Left renal cortex interstitium (tissue), 4 donors: ENCODE measurements around the gene CDKN2D. TPM values are rescaled to one million over a fixed set of nuclear protein-coding genes. Genes with fewer than 3 reads are reported as not detected.
"Not testable (repeated sequence)": the region's sequence is repeated elsewhere in the genome, so short reads cannot be mapped to it uniquely, and the experiment has no call there.

Experiments used
- DNase-seq, 4 donors: peaks; one replicate each; pipeline ENCODE4 v3.0.0-alpha.2; 2013; ENCODE audit warnings: low read depth in 4 of 4, low spot score in 2 of 4, missing footprints in 1 of 4
- polyA plus RNA-seq, 4 donors: library from polyadenylated mRNA; unstranded; fragments of 120-200 nt; gene quantifications; one replicate each; pipeline ENCODE4 v1.2.1, GENCODE V29; 2013; ENCODE audit not compliant: insufficient read length in 4 of 4

The CDKN2D gene
- polyA plus RNA-seq, 4 donors, result 9.3 to 12.5 (median 10.8) TPM

DNA sequence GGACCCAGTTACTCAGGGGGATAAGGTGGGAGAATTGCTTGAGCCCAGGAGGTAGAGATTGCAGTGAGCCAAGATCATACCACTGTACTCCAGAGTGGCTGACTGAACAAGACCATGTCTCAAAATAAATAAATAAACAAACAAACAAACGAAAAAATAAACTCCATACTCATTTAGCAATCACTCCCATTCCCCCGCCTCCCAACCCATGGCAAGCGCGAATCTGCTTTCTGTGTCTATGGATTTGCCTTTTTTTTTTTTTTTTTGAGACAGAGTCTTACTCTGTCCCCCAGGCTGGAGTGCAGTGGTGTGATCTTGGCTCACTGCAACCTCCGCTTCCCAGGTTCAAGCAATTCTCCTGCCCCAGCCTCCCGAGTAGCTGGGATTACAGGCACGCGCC lies 41.9 kb downstream of the CDKN2D start:
- not testable (repeated sequence) for DNase-seq

DNA sequence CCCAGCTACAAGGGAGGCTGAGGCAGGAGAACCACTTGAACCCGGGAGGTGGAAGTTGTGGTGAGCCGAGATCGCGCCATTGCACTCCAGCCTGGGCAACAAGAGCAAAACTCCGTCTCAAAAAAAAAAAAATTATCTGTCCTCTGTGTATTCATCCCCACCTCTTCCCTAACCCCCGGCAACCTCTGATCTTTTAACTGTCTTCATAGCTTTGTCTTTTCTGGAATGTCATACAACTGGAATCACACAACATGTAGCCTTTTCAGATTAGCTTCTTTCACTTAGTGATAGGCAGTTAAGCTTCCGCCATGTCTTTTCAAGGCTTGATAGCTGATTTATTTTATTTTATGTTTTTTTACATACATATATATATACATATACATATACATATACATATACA lies 43.1 kb downstream of the CDKN2D start:
- no peak for DNase-seq

DNA sequence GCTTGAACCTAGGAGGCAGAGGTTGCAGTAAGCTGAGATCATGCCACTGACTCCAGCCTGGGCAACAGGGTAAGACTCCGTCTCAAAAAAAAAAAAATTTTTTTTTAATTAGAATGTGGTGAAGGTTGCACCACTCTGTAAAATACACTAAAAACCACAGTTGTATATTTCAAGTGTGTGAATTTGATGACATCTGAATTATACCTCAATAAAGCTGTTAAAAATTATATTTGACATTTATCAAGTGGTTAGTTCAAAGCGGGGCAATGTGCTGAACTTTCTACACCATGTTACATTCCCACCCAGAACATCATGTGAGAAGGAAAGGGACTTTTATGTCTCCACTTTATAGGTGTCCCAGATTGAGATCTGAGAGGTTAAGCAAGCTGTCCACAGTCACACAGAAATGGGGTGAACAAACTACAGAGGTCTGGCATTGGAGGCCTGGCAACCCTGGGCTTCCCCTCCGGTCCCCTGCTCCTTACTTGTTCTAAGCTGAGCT lies 45.6 kb downstream of the CDKN2D start:
- no peak for DNase-seq

DNA sequence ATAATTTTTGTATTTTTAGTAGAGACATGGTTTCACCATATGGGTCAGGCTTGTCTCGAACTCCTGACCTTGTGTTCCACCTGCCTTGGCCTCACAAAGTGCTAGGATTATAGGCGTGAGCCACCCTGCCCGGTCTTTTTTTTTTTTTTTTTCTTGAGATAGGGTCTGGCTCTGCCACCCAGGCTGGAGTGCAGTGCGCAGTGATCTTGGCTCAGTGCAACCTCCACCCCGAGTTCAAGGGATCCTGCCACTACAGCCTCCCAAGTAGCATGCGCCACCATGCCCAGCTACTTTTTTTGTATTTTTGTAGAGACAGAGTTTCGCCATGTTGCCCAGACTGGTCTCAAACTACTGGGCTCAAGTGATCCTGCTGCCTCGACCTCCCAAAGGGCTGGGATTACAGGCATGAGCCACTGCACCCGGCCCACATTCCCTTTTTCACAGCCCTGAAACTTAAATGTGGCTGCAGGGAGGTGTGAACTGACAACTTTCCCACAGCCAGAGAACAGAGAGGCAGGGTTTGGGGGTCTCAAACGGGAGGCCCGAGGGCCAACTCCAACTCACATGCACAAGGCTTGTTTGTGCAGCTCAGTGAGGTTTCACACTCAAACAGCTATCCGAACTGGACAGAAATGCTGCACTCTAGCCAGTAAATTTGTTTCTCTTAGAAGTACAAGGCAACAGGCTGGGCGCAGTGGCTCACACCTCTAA lies 47.2 kb downstream of the CDKN2D start:
- no peak for DNase-seq

DNA sequence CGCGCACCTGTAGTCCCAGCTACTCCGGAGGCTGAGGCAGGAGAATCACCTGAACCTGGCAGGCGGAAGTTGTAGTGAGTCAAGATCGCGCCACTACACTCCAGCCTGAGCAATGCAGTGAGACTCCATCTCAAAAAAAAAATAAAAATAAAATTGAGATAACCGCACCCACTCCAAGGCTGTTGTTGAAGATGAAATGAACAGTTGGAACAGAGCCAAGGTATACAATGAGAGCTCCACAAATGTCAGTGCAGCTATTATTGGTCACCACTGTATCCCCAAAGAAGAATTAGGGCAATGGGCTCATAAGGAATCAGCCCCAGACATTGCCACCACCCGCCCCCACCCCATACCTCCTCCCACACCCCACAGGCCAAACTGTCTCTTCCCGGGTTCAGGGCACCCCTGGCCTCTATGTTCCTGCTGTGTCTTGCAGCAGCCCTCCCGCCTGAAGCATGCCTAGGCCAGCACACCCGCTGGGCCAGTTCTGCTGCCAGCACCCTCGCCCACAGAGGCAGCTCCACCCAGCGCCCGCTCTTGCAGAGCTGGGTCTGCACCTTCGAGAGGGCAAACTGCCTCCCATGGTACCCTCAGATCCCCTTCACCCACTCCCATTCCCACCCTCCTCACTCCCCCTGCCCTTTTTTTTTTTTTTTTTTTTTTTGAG lies 48.0 kb downstream of the CDKN2D start:
- no peak for DNase-seq

DNA sequence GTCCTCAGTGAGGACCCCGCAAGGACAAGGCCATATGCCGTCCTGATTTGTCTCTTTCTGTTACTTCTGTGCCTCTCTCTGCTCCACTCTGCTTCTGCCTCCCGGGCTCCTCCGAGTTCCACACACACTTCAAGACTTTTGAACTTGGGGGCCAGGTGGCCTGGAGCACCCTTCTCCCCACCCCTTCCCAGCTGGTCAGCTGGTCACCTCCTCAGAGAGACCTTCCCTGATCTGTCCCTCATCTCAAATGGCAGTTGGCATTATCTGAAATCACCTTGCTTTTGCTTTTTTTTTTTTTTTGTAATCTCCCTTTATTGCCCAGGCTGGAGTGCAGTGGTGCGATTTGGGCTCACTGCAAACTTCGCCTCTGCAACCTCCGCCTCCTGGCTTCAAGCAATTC lies 49.4 kb downstream of the CDKN2D start:
- no peak for DNase-seq

DNA sequence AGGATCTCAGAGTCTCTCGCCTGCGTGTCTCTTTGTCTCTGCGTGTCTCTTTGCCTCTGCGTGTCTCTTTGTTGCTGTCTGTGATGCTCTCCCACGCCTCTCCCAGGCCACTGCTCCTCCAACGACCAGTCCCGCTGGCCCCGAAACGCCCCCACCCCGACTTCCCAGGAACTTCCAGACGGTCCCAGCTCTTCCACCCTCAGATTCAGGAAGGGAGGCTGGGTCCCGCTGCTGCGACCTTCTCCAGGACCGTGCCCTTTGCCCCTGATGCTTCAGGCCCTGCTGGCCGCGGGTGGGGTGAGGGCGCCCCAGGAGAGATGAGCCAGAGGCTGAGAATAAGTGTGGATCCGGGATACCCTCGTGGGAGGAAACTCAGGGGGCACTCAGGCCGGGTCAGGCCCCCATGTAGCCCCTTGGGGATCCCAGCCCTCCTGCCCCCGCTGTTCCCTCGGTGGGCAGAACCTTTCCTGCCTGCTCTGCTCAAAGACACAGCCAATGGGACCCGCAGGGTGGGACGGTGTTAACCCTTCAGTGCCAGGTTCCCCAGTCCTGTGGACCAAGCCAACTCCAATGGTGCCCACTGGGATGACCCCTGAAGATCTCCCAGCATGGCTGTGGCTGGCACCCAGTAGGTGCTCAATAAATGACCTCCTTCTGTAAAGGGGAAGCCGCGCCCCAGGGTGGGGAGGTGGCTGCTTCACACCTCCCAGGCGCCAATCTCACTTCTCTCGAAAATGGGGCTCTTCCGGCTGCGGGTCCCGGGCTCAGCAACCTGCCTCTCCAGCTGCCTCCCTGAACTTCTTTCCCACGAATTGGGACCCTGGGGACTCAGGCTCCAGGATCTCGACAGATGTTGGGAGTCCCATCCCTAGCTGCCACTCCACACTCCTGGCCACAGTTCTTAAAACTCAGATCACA lies 50.1 kb downstream of the CDKN2D start:
- no peak for DNase-seq

DNA sequence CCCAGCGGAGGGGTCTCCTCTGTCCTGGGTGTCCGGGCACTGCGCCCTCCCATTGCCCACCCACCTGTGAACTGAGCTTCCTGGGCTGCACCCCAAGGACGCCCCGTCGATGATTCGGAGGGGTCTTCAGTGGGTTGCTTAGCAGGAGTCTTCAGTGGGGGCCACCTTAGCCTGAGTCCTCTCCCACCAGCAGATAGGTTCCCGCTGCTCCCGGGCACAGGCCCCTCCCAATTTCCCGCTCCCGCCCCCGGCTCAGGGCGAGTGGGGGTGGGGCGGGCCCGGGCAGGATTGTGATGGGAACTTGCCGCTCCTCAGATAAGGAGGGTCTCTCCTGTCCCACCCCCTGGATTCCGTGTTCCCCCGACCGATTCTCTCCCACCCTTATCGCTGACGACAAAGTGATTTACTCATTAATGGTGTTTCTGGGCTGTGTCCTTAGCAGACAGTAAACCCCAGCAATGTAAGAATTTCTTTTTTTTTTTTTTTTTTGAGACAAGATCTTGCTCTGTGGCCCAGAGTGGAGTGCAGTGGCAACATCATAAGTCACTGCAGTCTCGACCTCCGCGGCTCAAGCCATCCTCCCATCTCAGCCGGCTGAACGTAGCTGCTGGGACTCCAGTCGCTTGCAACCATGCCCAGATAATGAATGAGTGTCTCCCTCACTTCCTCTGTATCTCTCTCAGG lies 50.9 kb downstream of the CDKN2D start:
- DNase-seq, result no peak

DNA sequence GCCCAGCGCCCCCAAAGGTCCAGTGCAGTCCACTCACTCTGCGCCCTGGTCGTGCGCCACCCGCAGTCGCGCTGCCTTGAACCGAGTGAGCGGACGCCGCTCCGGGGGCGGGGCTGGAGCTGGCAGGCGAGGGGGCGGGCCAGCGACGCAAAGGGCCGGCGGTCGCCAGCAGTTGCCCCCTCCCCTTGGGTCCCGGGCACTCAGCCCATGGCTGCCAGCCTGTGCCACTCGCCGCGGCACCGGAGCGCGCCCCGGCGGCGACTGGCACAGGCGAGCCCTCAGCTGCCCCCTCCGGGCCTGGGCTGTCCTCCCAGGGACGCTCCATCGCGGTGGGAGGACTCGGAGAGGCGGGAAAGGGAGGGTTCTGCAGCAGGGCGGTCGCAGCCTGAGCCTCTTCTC lies 51.4 kb downstream of the CDKN2D start, which contains the start of gene S1PR5:
Gene S1PR5, minus strand, starts transcription at position 87 of the 399 bp plus-strand sequence. CDS start 2,436 bp downstream, outside the sequence.
- DNase-seq, result no peak

DNA sequence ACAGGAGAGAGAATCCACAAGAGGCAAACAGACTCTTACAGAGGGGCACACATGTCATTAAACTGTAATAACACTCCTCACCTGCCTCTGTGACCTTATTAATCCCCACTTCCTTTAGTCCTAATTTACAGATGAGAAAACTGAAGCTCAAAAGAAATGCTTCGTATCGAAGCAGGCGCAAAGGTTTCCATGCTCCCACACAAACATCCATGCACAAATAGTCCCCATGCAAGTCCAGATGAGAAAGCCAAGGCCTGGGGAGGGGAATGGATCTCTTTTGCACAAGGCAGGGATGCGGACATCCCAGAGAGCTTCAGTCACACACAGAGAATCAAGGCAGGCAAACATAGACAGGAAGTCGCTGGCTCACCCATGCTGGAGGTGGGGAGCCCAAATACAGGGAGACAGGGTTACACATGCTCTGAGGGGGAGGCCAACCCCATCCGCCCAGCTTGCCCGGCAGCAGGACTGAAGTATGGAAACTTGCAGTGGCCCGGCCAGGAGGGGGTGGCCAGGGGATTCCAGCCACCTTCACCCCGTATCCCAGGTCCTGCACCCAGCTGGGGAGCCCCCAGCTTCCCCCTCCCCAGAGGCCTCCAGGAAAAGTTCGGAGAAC lies 52.0 kb downstream of the CDKN2D start:
- no peak for DNase-seq

Other genes starting within 250 kb of the CDKN2D start
- gene RAVER1, start 235.4 kb downstream of the CDKN2D start, polyA plus RNA-seq, result 10 to 100 TPM; 22.2 to 45.2 (median 35.8) TPM
- gene ICAM3, start 229.4 kb downstream of the CDKN2D start, polyA plus RNA-seq, result 10 to 100 TPM in 2 of 4 donors, 1 to 10 TPM in 2; 8.4 to 11.5 (median 10.4) TPM
- 100 to 1,000 TPM in 3 of 4 donors, 10 to 100 TPM in 1; 95.0 to 174 (median 131) TPM for gene TYK2, start 188.4 kb downstream of the CDKN2D start, polyA plus RNA-seq
- gene CDC37, start 165.4 kb downstream of the CDKN2D start, polyA plus RNA-seq, result 100 to 1,000 TPM; 137 to 181 (median 171) TPM
- 1 to 10 TPM; 2.0 to 3.8 (median 2.6) TPM for gene PDE4A, start 148.4 kb downstream of the CDKN2D start, polyA plus RNA-seq
- gene KEAP1, start 65.6 kb downstream of the CDKN2D start, polyA plus RNA-seq, result 10 to 100 TPM; 73.7 to 86.7 (median 77.7) TPM
- 1 to 10 TPM; 1.6 to 1.8 (median 1.8) TPM for gene S1PR5, start 51.5 kb downstream of the CDKN2D start, polyA plus RNA-seq
- gene ATG4D, start 25.1 kb downstream of the CDKN2D start, polyA plus RNA-seq, result 10 to 100 TPM; 26.7 to 37.1 (median 33.0) TPM
- 10 to 100 TPM; 33.4 to 47.2 (median 37.2) TPM for gene KRI1, start 3.0 kb downstream of the CDKN2D start, polyA plus RNA-seq
- 10 to 100 TPM; 48.1 to 53.9 (median 53.4) TPM for gene AP1M2, start 18.3 kb upstream of the CDKN2D start, polyA plus RNA-seq
- 100 to 1,000 TPM; 181 to 206 (median 189) TPM for gene SLC44A2, start 56.6 kb upstream of the CDKN2D start, polyA plus RNA-seq
- gene ILF3, start 85.4 kb upstream of the CDKN2D start, polyA plus RNA-seq, result 100 to 1,000 TPM; 227 to 357 (median 306) TPM
- gene QTRT1, start 132.5 kb upstream of the CDKN2D start, polyA plus RNA-seq, result 10 to 100 TPM; 38.3 to 78.8 (median 65.4) TPM
- 100 to 1,000 TPM; 124 to 180 (median 138) TPM for gene DNM2, start 149.1 kb upstream of the CDKN2D start, polyA plus RNA-seq